HL-60 (cell line): ENCODE measurements around the gene BRMS1L.
"Not testable (repeated sequence)": the region's sequence is repeated elsewhere in the genome, so short reads cannot be mapped to it uniquely, and the experiment has no call there.

Experiments
- POLR2AphosphoS5 ChIP-seq: IDR thresholded peaks from 2 replicates; pipeline ENCODE4 v1.6.1; 2012; ENCODE audit warnings: low read depth
- REST ChIP-seq: IDR thresholded peaks from 2 replicates; pipeline ENCODE4 v1.6.1; 2012; ENCODE audit warnings: low read depth; ENCODE audit not compliant: insufficient replicate concordance

- TF ChIP-seq REST, POLR2AphosphoS5: not testable (repeated sequence)
Measured at GRCh38 chr14:35777550-35777949, 48.6 kb upstream of the BRMS1L start.
